ENCODE measurements around the gene SLC43A3.
"Not testable (repeated sequence)": the region's sequence is repeated elsewhere in the genome, so short reads cannot be mapped to it uniquely, and the experiment has no call there.

The SLC43A3 gene

GRCh38 chr11:57403802-57404147 is 23.1 kb downstream of the SLC43A3 start:
- no peak for DNase-seq

DNA sequence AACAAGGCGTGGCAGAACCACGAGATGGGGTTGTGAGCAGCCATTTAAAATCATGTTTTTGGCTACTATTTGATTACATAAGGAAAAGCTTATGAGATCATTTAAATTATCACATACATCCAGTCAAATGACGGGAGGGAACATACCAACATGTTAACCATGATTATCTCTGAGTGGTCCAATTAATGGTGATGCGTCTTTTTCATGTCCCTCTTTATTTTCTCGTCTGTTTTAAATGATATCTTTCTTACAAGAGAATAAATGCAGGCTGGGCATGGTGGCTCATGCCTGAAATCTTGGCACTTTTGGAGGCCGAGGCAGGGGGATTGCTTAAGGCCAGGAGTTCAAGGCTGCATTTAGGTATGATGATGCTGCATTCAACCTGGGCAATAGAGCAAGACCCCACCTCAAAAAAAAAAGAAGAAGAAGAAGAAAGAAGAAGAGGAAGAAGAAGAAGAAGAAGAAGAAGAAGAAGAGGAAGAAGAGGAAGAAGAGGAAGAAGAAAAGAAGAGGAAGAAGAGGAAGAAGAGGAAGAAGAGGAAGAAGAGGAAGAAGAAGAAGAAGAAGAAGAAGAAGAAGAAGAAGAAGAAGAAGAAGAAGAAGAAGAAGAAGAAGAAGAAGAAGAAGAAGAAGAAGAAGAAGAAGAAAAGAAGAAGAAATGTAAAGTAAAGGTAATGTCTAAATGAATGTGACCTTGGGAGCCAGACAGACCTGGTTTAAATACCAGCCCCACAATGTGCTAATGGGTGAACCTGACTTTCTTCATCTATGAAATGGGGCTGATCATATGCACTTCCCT is 23.7 kb downstream of the SLC43A3 start:
- not testable (repeated sequence) for DNase-seq

DNA sequence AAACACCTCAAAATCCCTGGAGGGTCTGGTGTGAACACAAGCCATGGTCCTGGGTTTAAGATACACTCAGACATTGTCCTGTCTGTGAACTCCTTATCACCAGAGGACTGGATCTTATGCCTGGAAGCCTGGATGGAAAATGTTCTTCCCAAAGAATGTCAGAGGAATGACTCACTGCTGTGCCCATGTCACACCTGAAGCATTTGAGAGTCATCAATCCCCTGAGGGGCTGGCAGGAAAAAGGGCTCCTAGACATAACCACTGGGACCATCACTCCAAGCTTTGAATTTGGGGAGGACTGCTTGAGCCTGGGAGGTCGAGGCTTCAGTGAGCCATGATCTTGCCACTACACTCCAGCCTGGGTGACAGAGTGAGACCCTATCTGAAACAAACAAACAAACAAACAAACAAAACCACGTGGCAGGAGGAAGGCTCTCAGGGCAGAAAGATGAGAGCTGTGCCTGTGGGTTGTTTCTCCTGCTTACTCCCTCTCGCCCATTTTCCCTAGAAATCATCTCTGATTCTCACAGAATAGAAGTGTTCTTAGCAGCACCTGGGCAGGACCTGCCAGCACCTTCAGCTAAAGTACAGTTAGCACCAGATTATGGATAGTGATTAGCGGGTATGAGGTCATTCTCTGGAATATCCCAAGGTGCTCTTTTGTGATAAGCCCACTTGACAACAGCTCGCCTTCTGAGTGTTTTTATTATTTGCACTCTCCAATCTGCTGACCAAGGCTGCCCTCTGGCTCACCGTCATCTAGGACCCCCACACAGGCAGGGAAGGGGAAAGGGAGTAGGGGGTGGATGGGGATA is 24.5 kb downstream of the SLC43A3 start:
- no peak for DNase-seq

DNA sequence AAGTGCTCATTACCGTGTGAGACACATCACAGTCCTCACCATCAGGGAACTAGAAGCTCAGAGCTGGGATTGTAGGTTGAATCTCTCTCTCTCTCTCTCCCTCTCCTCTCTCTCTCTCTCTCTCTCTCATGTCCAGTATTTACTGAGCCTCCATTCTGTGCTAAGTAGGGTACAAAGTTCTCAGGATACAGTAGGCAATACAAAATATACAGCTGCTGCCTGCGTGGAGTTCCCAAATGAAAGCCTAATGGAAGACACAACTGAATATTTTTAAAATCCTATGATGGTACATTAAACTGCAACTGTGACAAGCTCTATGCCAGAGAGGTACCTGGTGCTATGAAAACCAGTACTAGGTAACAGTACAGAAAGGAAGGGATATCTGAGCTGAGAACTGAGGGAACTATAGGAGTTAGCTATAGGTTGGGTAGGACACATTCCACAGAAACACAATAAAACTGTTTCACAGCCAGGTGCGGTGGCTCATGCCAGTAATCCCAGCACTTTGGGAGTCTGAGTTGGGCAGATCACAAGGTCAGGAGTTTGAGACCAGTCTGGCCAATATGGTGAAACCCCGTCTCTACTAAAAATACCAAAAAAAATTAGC is 26.8 kb downstream of the SLC43A3 start:
- DNase-seq: no peak

DNA sequence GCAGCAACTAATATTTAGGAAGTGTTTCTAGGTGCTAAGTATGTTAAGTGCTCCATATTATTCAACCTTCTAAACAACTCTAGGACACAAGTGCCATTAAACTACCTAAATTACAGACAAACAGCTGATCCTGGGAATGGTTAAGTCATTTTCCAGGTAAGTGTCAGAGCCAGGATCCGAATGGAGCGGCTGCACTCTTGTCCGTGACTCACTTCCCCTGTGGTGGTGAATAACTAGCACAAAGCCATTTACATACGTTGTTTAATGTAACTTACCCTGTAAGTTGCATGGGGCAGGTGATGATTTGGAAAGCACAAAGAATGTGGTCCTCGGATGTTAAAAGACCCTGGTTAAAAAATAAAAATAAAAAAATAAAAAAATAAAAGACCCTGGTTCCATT is 27.7 kb downstream of the SLC43A3 start:
- no peak for DNase-seq

GRCh38 chr11:57397394-57397990 is 29.4 kb downstream of the SLC43A3 start:
- no peak for DNase-seq

- no peak for DNase-seq
Observed at GRCh38 chr11:57396744-57397143, 30.2 kb downstream of the SLC43A3 start.

- DNase-seq: no peak
Observed at GRCh38 chr11:57395905-57396623, 30.9 kb downstream of the SLC43A3 start.

- DNase-seq: no peak
Observed at GRCh38 chr11:57394203-57394965, 32.5 kb downstream of the SLC43A3 start.

- no peak for DNase-seq
Observed at GRCh38 chr11:57392763-57393105, 34.2 kb downstream of the SLC43A3 start.

DNA sequence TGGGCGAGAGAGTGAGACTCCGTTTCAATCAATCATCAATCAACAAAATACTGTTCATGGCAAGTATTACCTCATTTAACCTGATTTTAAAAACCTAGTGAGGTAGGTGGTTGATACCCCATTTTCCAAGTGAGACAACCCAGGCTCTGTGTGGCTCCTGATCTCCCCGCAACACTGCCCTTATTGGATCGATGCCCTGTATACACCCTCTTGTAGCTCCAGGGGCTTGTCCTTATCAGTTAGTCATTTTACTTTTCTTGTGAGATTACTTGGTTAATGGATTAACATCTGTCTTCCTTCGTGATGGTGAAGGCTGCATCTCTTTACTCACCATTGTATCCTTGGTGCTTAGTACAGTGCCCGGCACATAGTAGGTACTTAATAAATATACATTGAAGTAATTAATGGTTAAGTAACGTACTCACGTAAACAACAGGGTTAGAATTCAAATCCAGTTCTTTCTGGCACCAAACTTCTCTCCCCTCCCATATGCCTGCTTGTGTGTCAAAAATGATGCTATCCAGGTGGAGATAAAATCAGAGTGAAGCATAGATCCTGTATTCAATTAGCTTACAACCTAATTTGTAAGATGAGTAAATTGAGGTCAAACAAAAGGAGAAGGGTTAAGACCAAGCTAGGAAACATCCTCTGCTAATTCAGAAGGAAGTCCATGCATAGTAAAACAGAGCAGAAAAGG is 34.7 kb downstream of the SLC43A3 start:
- no peak for DNase-seq

DNA sequence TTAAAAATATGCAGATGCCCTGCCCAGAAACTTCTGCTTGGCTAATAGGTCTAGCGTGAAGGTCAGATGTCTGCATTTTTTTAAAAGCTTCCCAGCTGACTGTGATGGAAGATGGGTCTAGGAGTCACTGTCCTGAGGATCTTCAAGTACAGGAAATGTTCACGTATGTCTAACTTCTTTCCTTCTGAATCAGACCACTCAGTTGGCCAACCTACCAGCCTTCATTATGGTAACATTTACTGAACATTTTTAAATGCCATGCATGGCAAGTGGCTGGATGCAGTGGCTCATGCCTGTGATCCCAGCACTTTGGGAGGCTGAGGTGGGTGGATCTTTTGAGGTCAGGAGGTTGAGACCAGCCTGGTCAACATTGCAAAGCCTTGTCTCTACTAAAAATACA is 35.4 kb downstream of the SLC43A3 start:
- DNase-seq: no peak

GRCh38 chr11:57391111-57391510 is 35.8 kb downstream of the SLC43A3 start:
- no peak for DNase-seq

GRCh38 chr11:57390535-57390934 is 36.4 kb downstream of the SLC43A3 start, which contains the start of gene PRG2:
Gene PRG2, minus strand, starts transcription at chr11:57390650. Its CDS starts 706 bp downstream, at chr11:57389944.
- no peak for DNase-seq

DNA sequence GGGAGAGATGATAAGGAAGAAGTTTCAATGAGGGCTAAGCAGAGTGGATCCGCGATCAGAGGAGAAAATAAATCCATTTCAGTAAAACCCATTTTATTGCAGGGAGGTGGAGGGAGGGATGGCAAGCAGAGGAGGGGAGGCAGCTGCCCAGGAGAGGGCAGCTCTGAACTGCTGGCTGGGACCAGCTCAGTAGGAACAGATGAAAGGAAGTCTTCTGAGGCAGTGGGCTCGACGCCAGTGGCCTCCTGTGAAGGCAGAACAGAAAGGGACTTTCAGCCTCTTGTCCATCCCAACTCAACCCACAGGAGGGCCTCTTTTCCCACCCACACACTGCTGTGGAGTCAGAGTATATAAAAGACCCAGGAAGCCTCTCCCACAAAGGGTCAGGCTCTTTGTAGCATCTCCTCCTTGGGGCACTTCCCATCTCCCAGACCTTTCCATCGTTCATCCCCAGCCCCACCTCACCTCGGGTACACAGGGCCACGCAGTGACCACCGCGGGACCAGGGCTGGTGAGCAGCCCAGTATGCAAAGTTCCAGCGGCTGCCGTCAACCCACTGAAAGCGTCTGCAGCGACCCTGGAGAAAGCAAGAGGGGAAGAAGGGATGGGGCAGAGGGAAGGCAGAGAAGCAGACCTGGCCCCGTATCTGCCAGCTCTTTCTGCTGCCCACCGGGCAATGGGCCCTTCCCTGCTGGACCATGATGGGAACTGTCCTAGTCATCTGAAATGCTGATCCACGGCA is 39.5 kb downstream of the SLC43A3 start:
- no peak for DNase-seq

GRCh38 chr11:57386178-57386940 is 40.6 kb downstream of the SLC43A3 start:
- no peak for DNase-seq

- no peak for DNase-seq
Observed at GRCh38 chr11:57380975-57381374, 45.9 kb downstream of the SLC43A3 start, which contains the start of gene PRG3. Gene PRG3, minus strand, starts transcription at chr11:57381150. Its CDS starts 442 bp downstream, at chr11:57380708.

- DNase-seq: no peak
Observed at GRCh38 chr11:57379732-57380131, 47.2 kb downstream of the SLC43A3 start.

GRCh38 chr11:57378186-57378585 is 48.7 kb downstream of the SLC43A3 start:
- no peak for DNase-seq

GRCh38 chr11:57377107-57377506 is 49.8 kb downstream of the SLC43A3 start:
- peak; percentile 74 for DNase-seq

All from NCI-H2171 treated with DMSO at 0.1 percent for 48 hours (cell line).